ENCODE data around the gene COQ7.

Gene COQ7

GRCh38 chr16:19067349-19068236 lies at the start of gene COQ7:
Gene COQ7, plus strand, starts transcription at chr16:19067614. Its CDS starts 51 bp downstream, at chr16:19067665.
- peak; percentile 95 to 98 for DNase-seq (ENCODE audit: low read depth in 2 of 2, low spot score in 1 of 2)

GRCh38 chr16:19020689-19021088 lies 46.7 kb upstream of the COQ7 start:
- no peak for DNase-seq (ENCODE audit: low read depth in 2 of 2, low spot score in 1 of 2)

DNA sequence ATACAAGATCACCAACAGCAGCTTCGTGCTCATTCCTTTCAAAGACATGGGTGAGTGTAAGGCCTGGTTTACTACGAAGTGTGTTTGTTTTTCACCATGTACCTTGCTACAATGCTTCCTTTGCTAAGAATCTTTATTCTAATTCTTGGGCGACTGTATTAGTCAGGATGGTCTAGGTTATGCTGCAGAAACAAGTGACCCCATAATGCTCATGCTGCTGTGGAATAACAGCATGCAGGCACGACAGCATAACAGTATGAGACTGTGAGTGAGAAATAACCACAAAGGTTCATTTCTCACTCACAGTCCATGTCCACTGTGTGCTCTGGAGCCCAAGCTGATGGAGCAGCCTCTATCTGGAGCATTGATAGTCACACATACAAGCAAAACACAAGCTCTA lies 45.7 kb upstream of the COQ7 start:
- no peak for DNase-seq (ENCODE audit: low read depth in 2 of 2, low spot score in 1 of 2)

DNA sequence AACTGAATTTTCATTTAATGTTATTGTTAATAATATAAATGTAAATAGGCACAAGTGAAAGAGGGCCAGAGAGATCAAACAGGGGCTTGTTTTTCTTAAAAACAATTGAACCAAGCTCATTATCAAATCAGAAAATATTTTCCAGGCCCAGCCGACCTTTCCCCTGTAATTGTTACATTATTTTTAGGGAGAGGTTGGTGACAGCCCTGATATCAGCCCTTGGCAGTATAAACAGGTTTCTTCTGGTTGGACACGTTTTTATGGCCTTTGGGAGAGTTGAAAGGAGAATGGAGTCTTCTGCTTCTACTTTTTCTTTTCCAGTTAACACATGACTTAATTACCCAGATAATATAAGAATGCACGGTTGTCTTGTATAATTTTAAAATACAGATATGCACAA lies 40.0 kb upstream of the COQ7 start:
- no peak for DNase-seq (ENCODE audit: low read depth in 2 of 2, low spot score in 1 of 2)

DNA sequence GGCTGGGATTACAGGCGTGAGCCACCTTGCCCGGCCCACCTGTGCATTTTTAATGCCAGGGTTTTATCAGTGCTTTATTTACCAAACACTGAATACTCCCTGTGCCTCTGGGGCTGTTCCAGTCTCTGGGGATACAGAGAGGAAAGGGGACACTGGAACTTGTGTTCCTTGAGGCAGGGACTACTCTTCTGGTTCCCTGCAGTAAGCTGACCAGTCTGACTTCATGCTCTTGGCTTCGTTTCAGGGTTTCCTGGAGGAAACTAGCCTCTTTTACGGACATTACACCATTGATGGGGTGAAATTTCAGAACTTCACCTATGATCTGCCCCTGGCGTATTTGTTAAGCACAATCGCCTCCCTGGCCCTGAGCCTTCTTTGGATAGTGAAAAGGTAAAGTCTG lies 37.4 kb upstream of the COQ7 start:
- no peak for DNase-seq (ENCODE audit: low read depth in 2 of 2, low spot score in 1 of 2)

DNA sequence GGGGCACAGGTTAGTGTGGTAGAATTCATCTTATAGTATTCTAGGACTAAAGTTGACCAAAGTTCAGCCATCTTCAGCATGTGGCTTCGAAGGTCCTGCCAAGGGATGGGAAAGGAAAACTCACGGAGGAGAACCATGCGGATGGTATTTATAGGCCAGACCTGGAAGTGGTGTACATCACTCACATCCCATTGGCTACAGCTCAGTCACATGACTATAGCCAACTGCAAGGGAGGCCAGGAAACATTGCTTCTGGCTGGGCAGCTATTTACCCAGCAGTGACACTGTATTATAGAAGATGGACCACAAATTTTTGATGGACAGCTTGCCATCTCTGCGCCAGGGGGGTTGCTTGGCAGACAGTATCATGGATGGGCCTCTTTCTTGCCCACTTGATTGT lies 35.7 kb upstream of the COQ7 start:
- DNase-seq (ENCODE audit: low read depth in 2 of 2, low spot score in 1 of 2), result no peak

DNA sequence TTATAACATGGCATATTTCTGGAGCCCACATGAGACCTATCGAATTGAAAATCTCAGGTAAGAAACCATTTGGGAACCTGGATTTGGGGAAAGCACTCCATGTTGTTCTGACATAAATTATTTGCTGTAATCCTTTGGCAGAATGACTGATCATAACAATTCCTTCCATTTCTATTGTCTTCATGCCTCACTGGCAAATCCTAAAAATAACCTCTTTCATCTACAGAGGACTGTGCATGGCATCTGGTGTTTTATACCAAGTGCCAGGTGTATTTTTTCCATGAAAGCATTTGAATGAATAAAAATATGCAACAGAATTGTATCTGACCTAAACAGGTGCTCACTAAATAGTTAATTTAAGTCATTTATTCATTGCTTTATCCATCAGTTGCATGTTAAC lies 33.7 kb upstream of the COQ7 start:
- no peak for DNase-seq (ENCODE audit: low read depth in 2 of 2, low spot score in 1 of 2)

DNA sequence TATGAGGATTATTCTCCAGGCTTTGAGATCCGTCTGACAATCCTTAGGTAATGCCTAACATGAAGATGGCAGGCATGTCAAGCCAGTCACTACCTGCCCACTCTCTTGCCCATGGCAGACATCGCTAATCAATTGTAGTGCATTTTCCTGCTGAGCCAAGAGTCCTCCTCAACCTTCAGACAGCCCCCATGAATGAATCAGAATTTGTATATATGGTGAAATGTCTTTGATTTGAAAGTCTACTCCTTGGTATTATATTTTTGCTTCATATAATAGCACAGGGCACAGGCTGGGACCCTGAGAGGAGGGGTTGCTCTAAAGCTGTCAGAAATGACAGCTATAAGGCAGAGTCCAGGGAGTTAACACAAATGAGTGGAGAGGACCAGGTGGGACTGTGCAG lies 27.0 kb upstream of the COQ7 start:
- no peak for DNase-seq (ENCODE audit: low read depth in 2 of 2, low spot score in 1 of 2)

DNA sequence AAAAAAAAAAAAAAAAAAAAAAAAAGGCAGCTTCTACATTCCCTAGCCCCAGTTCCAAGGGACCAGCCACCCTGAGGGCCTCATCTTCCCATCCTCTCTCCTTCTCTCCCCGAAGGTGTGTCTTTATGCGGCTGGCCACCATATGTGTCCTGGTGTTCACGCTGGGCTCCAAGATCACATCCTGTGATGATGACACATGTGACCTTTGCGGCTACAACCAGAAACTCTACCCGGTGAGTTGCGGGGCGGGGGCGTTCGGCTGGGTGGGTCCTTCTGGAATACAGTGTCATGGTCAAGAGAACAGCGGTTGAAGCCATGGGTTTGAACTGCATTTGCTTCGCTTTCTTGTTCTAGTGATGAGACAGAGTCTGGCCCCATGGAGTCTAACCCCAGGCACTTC lies 22.6 kb upstream of the COQ7 start:
- no peak for DNase-seq (ENCODE audit: low read depth in 2 of 2, low spot score in 1 of 2)

GRCh38 chr16:19046062-19046461 lies 21.4 kb upstream of the COQ7 start:
- DNase-seq (ENCODE audit: low read depth in 2 of 2, low spot score in 1 of 2), result no peak

- DNase-seq (ENCODE audit: low read depth in 2 of 2, low spot score in 1 of 2), result no peak
Measured at GRCh38 chr16:19062706-19063105, 4.7 kb upstream of the COQ7 start.

DNA sequence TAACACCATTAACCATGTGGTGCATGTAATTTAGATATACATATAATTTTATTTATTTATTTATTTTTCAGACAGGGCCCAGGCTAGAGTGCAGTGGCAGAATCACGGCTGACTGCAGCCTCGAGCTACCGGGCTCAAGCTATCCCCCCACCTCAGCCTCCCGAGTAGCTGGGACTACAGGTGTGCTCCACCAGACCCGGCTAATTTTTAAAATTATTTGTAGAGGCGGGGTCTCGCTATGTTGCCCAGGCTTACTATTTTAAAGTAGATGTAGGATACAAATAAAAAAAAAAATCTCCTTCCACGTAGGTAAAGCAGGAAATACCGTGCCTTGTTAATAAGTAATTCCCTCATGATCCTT lies 446 bp upstream of the COQ7 start:
- no peak for DNase-seq (ENCODE audit: low read depth in 2 of 2, low spot score in 1 of 2)

- DNase-seq (ENCODE audit: low read depth in 2 of 2, low spot score in 1 of 2), result no peak
Measured at GRCh38 chr16:19068237-19068815, 912 bp downstream of the COQ7 start.

GRCh38 chr16:19071811-19072777 lies 4.7 kb downstream of the COQ7 start:
- peak in 1 of 2 donors; percentile 11 for DNase-seq (ENCODE audit: low read depth in 2 of 2, low spot score in 1 of 2)

DNA sequence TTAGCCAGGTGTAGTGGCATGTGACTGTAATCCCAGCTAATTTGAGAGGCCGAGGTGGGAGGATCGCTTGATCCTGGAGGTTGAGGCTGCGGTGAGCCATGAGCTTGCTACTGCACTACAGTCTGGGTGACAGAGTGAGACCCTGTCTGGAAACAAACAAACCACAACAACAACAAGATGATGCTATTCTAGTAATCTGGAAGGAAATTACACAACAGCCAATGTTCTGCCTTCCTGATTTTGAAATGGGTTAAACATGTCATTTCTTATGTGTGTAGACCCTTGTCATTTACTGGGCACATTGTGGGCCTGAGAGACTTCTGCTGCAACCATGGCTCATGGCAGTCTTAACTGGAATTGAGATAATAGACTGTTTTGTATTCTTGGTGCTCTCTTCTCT lies 5.9 kb downstream of the COQ7 start:
- DNase-seq (ENCODE audit: low read depth in 2 of 2, low spot score in 1 of 2), result no peak

GRCh38 chr16:19073863-19074262 lies 6.4 kb downstream of the COQ7 start:
- DNase-seq (ENCODE audit: low read depth in 2 of 2, low spot score in 1 of 2), result no peak

- no peak for DNase-seq (ENCODE audit: low read depth in 2 of 2, low spot score in 1 of 2)
Measured at GRCh38 chr16:19075511-19075910, 8.1 kb downstream of the COQ7 start.

- DNase-seq (ENCODE audit: low read depth in 2 of 2, low spot score in 1 of 2), result no peak
Measured at GRCh38 chr16:19077879-19078278, 10.5 kb downstream of the COQ7 start.

DNA sequence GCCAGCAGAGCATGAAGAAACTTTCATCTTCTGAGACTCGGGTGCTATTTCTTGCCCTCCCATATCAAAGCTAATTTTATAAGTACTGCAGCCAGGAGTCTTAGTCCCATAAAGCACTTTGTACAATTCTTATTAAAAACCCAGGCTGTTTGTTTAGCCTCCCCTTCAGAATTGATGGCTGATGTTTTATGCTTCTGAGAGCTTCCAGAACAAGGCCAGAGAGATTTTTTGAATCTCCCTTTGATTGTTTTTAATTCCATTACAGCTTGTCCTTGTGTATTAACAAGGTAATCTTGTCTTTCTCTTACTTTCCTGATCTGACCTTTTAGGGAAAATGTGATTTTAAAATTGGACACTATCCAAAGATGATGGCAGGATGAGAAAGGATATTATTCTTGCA lies 16.3 kb downstream of the COQ7 start:
- no peak for DNase-seq (ENCODE audit: low read depth in 2 of 2, low spot score in 1 of 2)

- no peak for DNase-seq (ENCODE audit: low read depth in 2 of 2, low spot score in 1 of 2)
Measured at GRCh38 chr16:19084139-19084538, 16.7 kb downstream of the COQ7 start.

GRCh38 chr16:19084879-19085278 lies 17.5 kb downstream of the COQ7 start:
- DNase-seq (ENCODE audit: low read depth in 2 of 2, low spot score in 1 of 2), result no peak
